Hepatocyte (in vitro differentiated cells): ENCODE measurements around the gene LSM12.

Experiments
- CTCF ChIP-seq: fragments of 200-600 bp; sonication (generic); IDR thresholded peaks from 2 replicates; pipeline ENCODE4 v1.5.1; 2016; ENCODE audit warnings: antibody characterized with exemption, mild to moderate bottlenecking; ENCODE audit not compliant: poor library complexity
- EZH2 ChIP-seq: fragments of 200-600 bp; sonication (generic); IDR thresholded peaks from 2 replicates; pipeline ENCODE4 v1.6.1; 2016; ENCODE audit warnings: antibody characterized with exemption, mild to moderate bottlenecking, borderline replicate concordance
- EZH2phosphoT487 ChIP-seq: fragments of 200-600 bp; sonication (generic); IDR thresholded peaks from one replicate; pipeline ENCODE4 v1.6.1; 2018; ENCODE audit warnings: antibody characterized with exemption, mild to moderate bottlenecking, low read depth, moderate library complexity; ENCODE audit not compliant: unreplicated experiment, severe bottlenecking

GRCh38 chr17:44105483-44105882 lies 39.0 kb upstream of the LSM12 start:
- TF ChIP-seq EZH2 (no peak), CTCF (no peak), EZH2phosphoT487 (no peak)
